Neural crest cell (in vitro differentiated cells): Measurements from ENCODE around the gene SPIRE2. TPM values are rescaled to one million over a fixed set of nuclear protein-coding genes. Genes with fewer than 3 reads are reported as not detected.

Experiments
- DNase-seq: peaks from one replicate; pipeline ENCODE4 v3.0.0; 2021; ENCODE audit warnings: low read depth, mixed read lengths, low spot score
- H3K27ac Mint-ChIP-seq: one replicate; pipeline ENCODE4 v1.8.0; 2021; ENCODE audit warnings: mild to moderate bottlenecking, mixed read lengths; ENCODE audit not compliant: unreplicated experiment
- H3K27me3 Mint-ChIP-seq: 2 replicates; pipeline ENCODE4 v1.8.0; 2021; ENCODE audit warnings: low read depth, mild to moderate bottlenecking, mixed read lengths
- H3K36me3 Mint-ChIP-seq: 2 replicates; pipeline ENCODE4 v1.8.0; 2021; ENCODE audit warnings: low read depth, mild to moderate bottlenecking, mixed read lengths
- H3K4me1 Mint-ChIP-seq: 2 replicates; pipeline ENCODE4 v1.8.0; 2021; ENCODE audit warnings: mixed read lengths
- H3K4me3 Mint-ChIP-seq: one replicate; pipeline ENCODE4 v1.8.0; 2021; ENCODE audit warnings: mild to moderate bottlenecking, mixed read lengths
- H3K9me3 Mint-ChIP-seq: 2 replicates; pipeline ENCODE4 v1.8.0; 2021; ENCODE audit warnings: mixed read lengths
- CTCF ChIP-seq: fragments of 200-600 bp; sonication (generic); conservative IDR thresholded peaks from 2 replicates; pipeline ENCODE4 v1.5.0; 2021; ENCODE audit warnings: antibody characterized with exemption, mild to moderate bottlenecking
- total RNA-seq: library from RNA; stranded (reverse); gene quantifications from 2 replicates; pipeline ENCODE4 v1.2.1, GENCODE V29; 2021

SPIRE2 gene
- total RNA-seq, 1 donor from 2014 or later: 18.0 TPM

- H3K4me1 Mint-ChIP-seq: no peaks in the 10 kb centered on the region
- no peaks in the 10 kb centered on the region for H3K9me3 Mint-ChIP-seq
- H3K27me3 Mint-ChIP-seq: no peaks in the 10 kb centered on the region
- peaks cover 17% of the 10 kb centered on the region for H3K36me3 Mint-ChIP-seq
- H3K27ac Mint-ChIP-seq: no peak overlapping the region
- no peak for DNase-seq
- TF ChIP-seq CTCF: no peak
- H3K4me3 Mint-ChIP-seq: peak overlapping the region; percentile 11
Measured at GRCh38 chr16:89880477-89881367, 52.4 kb downstream of the SPIRE2 start.

GRCh38 chr16:89881368-89881730 is 53.1 kb downstream of the SPIRE2 start:
- Mint-ChIP-seq H3K9me3 (no peaks in the 10 kb centered on the region), H3K27ac (no peak overlapping the region), H3K4me3 (no peak overlapping the region), H3K27me3 (no peaks in the 10 kb centered on the region), H3K4me1 (no peaks in the 10 kb centered on the region), H3K36me3 (peaks cover 17% of the 10 kb centered on the region)
- DNase-seq: no peak
- TF ChIP-seq CTCF: no peak

- H3K27ac Mint-ChIP-seq: no peak overlapping the region
- DNase-seq: no peak
- no peaks in the 10 kb centered on the region for H3K4me1 Mint-ChIP-seq
- H3K4me3 Mint-ChIP-seq: no peak overlapping the region
- no peaks in the 10 kb centered on the region for H3K9me3 Mint-ChIP-seq
- TF ChIP-seq CTCF: no peak
- no peaks in the 10 kb centered on the region for H3K27me3 Mint-ChIP-seq
- H3K36me3 Mint-ChIP-seq: peaks cover 19% of the 10 kb centered on the region
Measured at GRCh38 chr16:89883346-89884040, 55.2 kb downstream of the SPIRE2 start.

GRCh38 chr16:89884041-89884421 is 55.8 kb downstream of the SPIRE2 start:
- Mint-ChIP-seq H3K4me3 (no peak overlapping the region), H3K9me3 (no peaks in the 10 kb centered on the region), H3K27ac (no peak overlapping the region), H3K36me3 (peaks cover 19% of the 10 kb centered on the region), H3K27me3 (no peaks in the 10 kb centered on the region), H3K4me1 (no peaks in the 10 kb centered on the region)
- no peak for DNase-seq
- no peak for TF ChIP-seq CTCF

- H3K4me3 Mint-ChIP-seq: no peak overlapping the region
- no peak for DNase-seq
- H3K27me3 Mint-ChIP-seq: no peaks in the 10 kb centered on the region
- peaks cover 22% of the 10 kb centered on the region for H3K36me3 Mint-ChIP-seq
- H3K27ac Mint-ChIP-seq: no peak overlapping the region
- H3K9me3 Mint-ChIP-seq: no peaks in the 10 kb centered on the region
- peaks cover 10% of the 10 kb centered on the region for H3K4me1 Mint-ChIP-seq
- TF ChIP-seq CTCF: no peak
Measured at GRCh38 chr16:89887243-89887642, 59.0 kb downstream of the SPIRE2 start.
